ENCODE data around the gene ACOX2.

DNA sequence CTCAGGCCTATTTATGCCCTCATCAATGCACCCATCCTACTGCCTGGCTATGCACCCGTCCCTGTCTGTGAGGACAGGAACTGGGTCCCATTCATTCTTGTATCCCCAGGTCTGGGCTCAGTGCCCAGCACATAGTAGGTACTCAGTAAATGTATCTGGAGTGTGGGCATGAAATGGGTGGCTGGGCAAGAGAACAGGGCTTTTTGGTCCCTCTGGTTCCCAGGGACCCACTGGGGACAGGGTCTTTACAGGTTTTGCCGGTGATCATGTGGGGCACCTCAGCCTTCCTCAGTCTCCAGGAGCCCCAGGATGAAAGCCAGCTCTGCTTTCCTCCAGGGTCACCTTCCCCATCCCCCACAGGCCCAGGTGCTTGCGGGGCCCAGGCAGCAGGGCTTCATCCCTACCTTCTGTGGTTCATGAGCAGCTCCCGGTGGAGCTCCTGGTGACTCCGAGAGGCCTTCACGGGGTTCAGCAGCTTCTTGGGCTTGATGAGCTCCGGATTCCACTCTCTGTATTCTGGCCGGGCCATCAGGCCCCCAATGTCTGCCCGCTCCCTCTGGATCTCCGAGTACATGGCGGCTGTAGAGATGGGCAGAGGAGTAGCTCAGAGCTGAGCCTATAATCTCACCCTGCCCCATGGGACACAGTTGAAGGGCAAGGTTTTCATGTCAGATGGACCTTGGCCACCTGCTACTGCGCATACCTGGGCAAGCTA lies 32.5 kb upstream of the ACOX2 start:
- TF ChIP-seq, protein P1, sequence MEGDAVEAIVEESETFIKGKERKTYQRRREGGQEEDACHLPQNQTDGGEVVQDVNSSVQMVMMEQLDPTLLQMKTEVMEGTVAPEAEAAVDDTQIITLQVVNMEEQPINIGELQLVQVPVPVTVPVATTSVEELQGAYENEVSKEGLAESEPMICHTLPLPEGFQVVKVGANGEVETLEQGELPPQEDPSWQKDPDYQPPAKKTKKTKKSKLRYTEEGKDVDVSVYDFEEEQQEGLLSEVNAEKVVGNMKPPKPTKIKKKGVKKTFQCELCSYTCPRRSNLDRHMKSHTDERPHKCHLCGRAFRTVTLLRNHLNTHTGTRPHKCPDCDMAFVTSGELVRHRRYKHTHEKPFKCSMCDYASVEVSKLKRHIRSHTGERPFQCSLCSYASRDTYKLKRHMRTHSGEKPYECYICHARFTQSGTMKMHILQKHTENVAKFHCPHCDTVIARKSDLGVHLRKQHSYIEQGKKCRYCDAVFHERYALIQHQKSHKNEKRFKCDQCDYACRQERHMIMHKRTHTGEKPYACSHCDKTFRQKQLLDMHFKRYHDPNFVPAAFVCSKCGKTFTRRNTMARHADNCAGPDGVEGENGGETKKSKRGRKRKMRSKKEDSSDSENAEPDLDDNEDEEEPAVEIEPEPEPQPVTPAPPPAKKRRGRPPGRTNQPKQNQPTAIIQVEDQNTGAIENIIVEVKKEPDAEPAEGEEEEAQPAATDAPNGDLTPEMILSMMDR (IDR thresholded peaks at IDR 0.05): no peak
- TF ChIP-seq POLR2A (IDR thresholded peaks at IDR 0.05): no peak
- TF ChIP-seq POLR2AphosphoS5 (IDR thresholded peaks at IDR 0.05): no peak

Data from gastroesophageal sphincter (tissue), 3 donors.